ENCODE measurements around the gene SLC31A1. TPM values are rescaled to one million over a fixed set of nuclear protein-coding genes. Genes with fewer than 3 reads are reported as not detected.
"Not testable (repeated sequence)": the region's sequence is repeated elsewhere in the genome, so short reads cannot be mapped to it uniquely, and the experiment has no call there.

The SLC31A1 gene
- total RNA-seq, 4 donors from 2014 or later: 7.4 to 82.7 (median 50.6) TPM

DNA sequence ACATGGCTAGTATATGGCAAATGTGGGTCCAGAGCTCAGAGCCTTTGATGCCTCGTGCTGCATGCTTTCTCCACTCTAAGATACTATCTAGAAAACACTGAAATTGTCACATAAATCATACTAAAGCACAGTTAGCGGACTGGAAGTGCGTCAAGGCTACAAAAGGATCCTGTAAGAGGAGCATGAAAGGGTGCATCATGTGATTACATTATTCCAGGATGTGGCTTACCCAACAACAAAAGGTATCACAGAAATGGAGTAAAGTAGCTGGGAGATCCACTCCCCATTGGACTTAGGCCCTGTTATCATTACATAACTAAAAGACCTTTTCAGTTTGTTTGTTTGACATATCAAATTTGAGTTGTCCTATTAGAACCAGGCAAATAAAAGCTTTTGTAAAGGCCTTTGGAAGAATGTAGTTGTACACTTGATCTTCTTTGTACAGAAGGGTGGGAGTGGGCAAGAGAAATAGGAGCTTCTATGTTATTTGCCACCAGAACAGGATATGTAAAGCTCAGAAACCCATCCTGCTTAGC lies 6.9 kb downstream of the SLC31A1 start:
- TF ChIP-seq POLR2A (IDR thresholded peaks at IDR 0.05): no peak
- TF ChIP-seq CTCF (IDR thresholded peaks at IDR 0.05): no peak
- no peak for DNase-seq
- Histone ChIP-seq H3K9me3 (no peaks in the 10 kb centered on the region), H3K27ac (no peak overlapping the region), H3K4me1 (peaks cover 0 to 6% (median 0%) of the 10 kb centered on the region in 4 donors), H3K27me3 (no peaks in the 10 kb centered on the region), H3K36me3 (peaks cover 0 to 7% (median 0%) of the 10 kb centered on the region in 3 donors), H3K4me3 (no peak overlapping the region)

- DNase-seq: no peak
- H3K36me3 ChIP-seq: no peaks in the 10 kb centered on the region
- H3K27me3 ChIP-seq: no peaks in the 10 kb centered on the region
- no peaks in the 10 kb centered on the region for H3K9me3 ChIP-seq
- TF ChIP-seq CTCF (IDR thresholded peaks at IDR 0.05): no peak
- no peak for TF ChIP-seq POLR2A (IDR thresholded peaks at IDR 0.05)
- H3K4me3 ChIP-seq: no peak overlapping the region
- no peaks in the 10 kb centered on the region for H3K4me1 ChIP-seq
- no peak overlapping the region for H3K27ac ChIP-seq
Observed at GRCh38 chr9:113231701-113232100, 10.4 kb downstream of the SLC31A1 start.

- not testable (repeated sequence) for DNase-seq
Observed at GRCh38 chr9:113235701-113236255, 14.4 kb downstream of the SLC31A1 start.

DNA sequence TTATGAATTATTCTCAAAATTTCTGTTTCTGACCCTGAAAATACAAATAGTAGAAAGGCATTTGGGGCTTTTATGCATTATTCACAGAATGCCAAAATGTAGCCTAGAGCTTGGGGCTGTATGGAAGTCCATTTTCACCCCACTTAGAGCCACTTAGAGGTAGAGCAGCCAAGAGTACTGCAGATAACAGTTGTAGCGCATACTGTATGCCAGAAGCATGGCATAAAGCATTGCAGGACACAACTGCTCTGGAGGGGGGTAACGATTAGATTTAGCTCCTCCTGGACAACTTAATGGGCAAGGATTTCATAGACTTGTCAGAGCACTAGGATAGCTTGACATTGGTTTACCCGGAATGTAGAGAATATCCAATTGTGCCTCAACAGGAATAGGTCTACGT lies 15.7 kb downstream of the SLC31A1 start:
- no peak for TF ChIP-seq POLR2A (IDR thresholded peaks at IDR 0.05)
- no peak for TF ChIP-seq CTCF (IDR thresholded peaks at IDR 0.05)
- no peaks in the 10 kb centered on the region for H3K27me3 ChIP-seq
- no peaks in the 10 kb centered on the region for H3K36me3 ChIP-seq
- no peak for DNase-seq
- H3K4me1 ChIP-seq: no peaks in the 10 kb centered on the region
- no peak overlapping the region for H3K4me3 ChIP-seq
- no peaks in the 10 kb centered on the region for H3K9me3 ChIP-seq
- H3K27ac ChIP-seq: no peak overlapping the region

More at GRCh38 chr9:113235701-113236255, 14.4 kb downstream of the SLC31A1 start:
- H3K27me3 ChIP-seq, H3K9me3 ChIP-seq, H3K4me1 ChIP-seq, H3K27ac ChIP-seq, H3K36me3 ChIP-seq, H3K4me3 ChIP-seq: not testable (repeated sequence)

- H3K27ac ChIP-seq: no peak overlapping the region
- H3K36me3 ChIP-seq: no peaks in the 10 kb centered on the region
- no peaks in the 10 kb centered on the region for H3K9me3 ChIP-seq
- H3K4me1 ChIP-seq: no peaks in the 10 kb centered on the region
- H3K4me3 ChIP-seq: no peak overlapping the region
- H3K27me3 ChIP-seq: no peaks in the 10 kb centered on the region
- DNase-seq: no peak
- TF ChIP-seq CTCF (IDR thresholded peaks at IDR 0.05) (no peak), POLR2A (IDR thresholded peaks at IDR 0.05) (no peak)
Observed at GRCh38 chr9:113238202-113238858, 17.0 kb downstream of the SLC31A1 start.

GRCh38 chr9:113238859-113239232 lies 17.5 kb downstream of the SLC31A1 start:
- Histone ChIP-seq H3K36me3 (no peaks in the 10 kb centered on the region), H3K27ac (no peak overlapping the region), H3K4me1 (no peaks in the 10 kb centered on the region)

More at GRCh38 chr9:113238859-113239232, 17.5 kb downstream of the SLC31A1 start:
- DNase-seq: no peak
- TF ChIP-seq CTCF (IDR thresholded peaks at IDR 0.05): no peak
- TF ChIP-seq POLR2A (IDR thresholded peaks at IDR 0.05): no peak
- Histone ChIP-seq H3K27me3 (no peaks in the 10 kb centered on the region), H3K4me3 (no peak overlapping the region), H3K9me3 (no peaks in the 10 kb centered on the region)

All from Peyer's patch (tissue), 4 donors.